Heart left ventricle (tissue), 16 donors: Measurements from ENCODE around the gene DPY30. TPM values are rescaled to one million over a fixed set of nuclear protein-coding genes. Genes with fewer than 3 reads are reported as not detected.

ENCODE experiments used
- ATAC-seq, 4 donors: fragments of 200-7000 bp; cut with Tn5 transposase; one replicate each; pipeline ENCODE4 v1.9.1; 2020 to 2022; ENCODE audit warnings: moderate library complexity in 4 of 4, mild to moderate bottlenecking in 3 of 4, moderate number of reproducible peaks in 1 of 4
- DNase-seq, 5 donors: peaks; one replicate each; pipeline ENCODE4 v3.0.0-alpha.2; 2020
- H3K27ac ChIP-seq, 12 donors: fragments of 200-600 bp; sonication (generic) in 4 of 12; one replicate each; pipeline versions ENCODE4 v1.5.0 to v1.8.0; 2016 to 2022; ENCODE audit warnings: mild to moderate bottlenecking in 2 of 12
- H3K27me3 ChIP-seq, 9 donors: fragments of 200-600 bp; sonication (generic) in 2 of 9; one replicate each; pipeline versions ENCODE4 v1.5.1 to v1.8.0; 2016 to 2022; ENCODE audit warnings: mild to moderate bottlenecking in 3 of 9
- H3K36me3 ChIP-seq, 9 donors: fragments of 200-600 bp; sonication (generic) in 2 of 9; one replicate each; pipeline versions ENCODE4 v1.5.0 to v1.8.0; 2018 to 2022; ENCODE audit warnings: mild to moderate bottlenecking in 2 of 9
- H3K4me1 ChIP-seq, 12 donors: fragments of 200-600 bp; sonication (generic) in 4 of 12; one replicate each; pipeline versions ENCODE4 v1.5.0 to v1.8.0; 2016 to 2022; ENCODE audit warnings: mild to moderate bottlenecking in 3 of 12
- H3K4me3 ChIP-seq, 12 donors: fragments of 200-600 bp; sonication (generic) in 4 of 12; one replicate each; pipeline versions ENCODE4 v1.5.0 to v1.8.0; 2017 to 2022; ENCODE audit warnings: mild to moderate bottlenecking in 9 of 12, moderate library complexity in 4 of 12
- H3K9me3 ChIP-seq, 12 donors: fragments of 200-600 bp; sonication (generic) in 4 of 12; one replicate each; pipeline versions ENCODE4 v1.5.0 to v1.8.0; 2016 to 2022; ENCODE audit warnings: mild to moderate bottlenecking in 1 of 12
- POLR2A ChIP-seq, 2 donors: fragments of 450-650 bp; IDR thresholded peaks; one replicate each; pipeline ENCODE4 v1.6.1; 2017; ENCODE audit warnings: antibody characterized with exemption in 2 of 2, mild to moderate bottlenecking in 2 of 2, moderate library complexity in 2 of 2
- WGBS, 4 donors: extraction: QIAGEN DNeasy Blood & Tissue Kit in 2 of 4; methylation state at CpG; one replicate each; pipeline versions ENCODE4 v1.1.5 to v1.1.7; 2013 to 2018; 5-methylcytosine and 5-hydroxymethylcytosine counted together
- intact Hi-C, 10 donors: fragments of 100-400 bp; cut with DNase I; formaldehyde crosslinking; loops; one replicate each; pipeline versions ENCODE4 v1.11.1 to v1.14.2; 2022
- polyA plus RNA-seq, 2 donors: library from polyadenylated mRNA; stranded (reverse); fragments of 200-250 nt; gene quantifications; one replicate each; pipeline ENCODE4 v1.2.3, GENCODE V29; 2013
- total RNA-seq, 9 donors: library from RNA; depleted of rRNA in 2 of 9; stranded (reverse); fragments of >200 nt in 2 of 9; fragmentation: NEBNext Ultra II Directional in 3 of 9; extraction: Animal tissue kit (Norgen Biotek cat#: 25700) in 3 of 9; gene quantifications; one replicate each; pipeline versions ENCODE4 v1.1.0 to v1.2.4, GENCODE V29; 2016 to 2023
- TF ChIP-seq, protein P1 (sequence below), 12 donors: fragments of 200-600 bp; sonication (generic) in 4 of 12; IDR thresholded peaks; one replicate each; pipeline versions ENCODE4 v1.5.0 to v1.8.0; 2018 to 2022; ENCODE audit warnings: antibody characterized with exemption in 12 of 12, mild to moderate bottlenecking in 5 of 12
- donor health status: ischemic (EF 13 %, LVEDD 7.1; RV severe dilation, severe dysfunction).
- donor health status: healthy with polysubstance abuse.
- donor health status: DM: no; HTN: yes; CAD: no.
- donor health status: DM: no; HTN: no; CAD: no.
- donor health status: ischemic (EF 25% LVEDD 6.9; RV normal size, moderate dysfunction).
- donor health status: ischemic (EF 25% LVEDD 5.7; RV mildly dilated, moderate dysfunction).
- donor health status: healthy.
- donor health status: DM: yes; HTN: yes; CAD: no.
- donor health status: ischemic (EF 35%, LVEDD 5.7; RV mildly dilated, moderate dysfunction).
- donor health status: nonischemic (EF 11% LVEDD 7.7; RV severe dilation, severe dysfunction).
- donor health status: DM: yes; HTN: yes; CAD: no.
- donor health status: PGD.
- donor health status: ischemic (EF 29% LVEDD 5.4; RV normal size, mild dysfunction).
- donor health status: nonischemic (EF 23%, LVEDD 6.1; RV moderate dilation, normal function).

Gene DPY30
- total and polyA plus RNA-seq, 11 donors: 36.8 to 86.5 (median 42.9) TPM

DNA sequence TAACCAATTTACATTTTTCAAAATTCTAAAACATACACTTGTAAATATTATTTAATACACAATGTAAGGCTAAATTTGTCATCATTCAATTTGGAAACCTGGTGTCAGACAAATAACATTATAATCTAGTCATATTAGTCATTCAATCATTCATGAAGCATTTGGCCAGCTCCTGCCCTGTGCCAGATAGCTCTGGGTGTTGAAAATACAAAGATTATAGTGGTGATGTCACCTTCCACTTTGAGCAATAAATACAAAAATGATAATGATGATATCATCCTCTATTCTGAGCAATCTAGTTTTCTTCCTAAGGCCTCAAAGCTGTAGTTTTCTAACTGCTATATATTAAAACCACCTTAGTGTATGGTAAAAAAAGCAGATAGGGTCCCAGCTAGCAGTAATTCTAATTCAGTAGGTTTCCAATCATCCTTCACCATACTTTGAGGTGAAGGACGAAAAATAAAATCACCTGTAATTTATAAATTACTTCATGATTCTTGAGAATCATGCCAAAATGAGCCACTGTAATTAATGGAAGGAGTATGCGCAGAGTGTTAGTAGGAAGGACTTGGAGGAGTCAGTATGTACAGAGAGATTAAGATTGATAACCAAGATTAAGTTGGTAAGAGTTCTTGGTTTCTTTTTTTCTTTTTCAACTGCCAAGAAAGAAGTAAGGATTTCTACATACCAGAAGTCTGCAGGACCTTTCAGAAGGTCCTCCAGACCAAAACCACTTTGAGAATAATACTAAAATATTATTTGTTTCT is 52.0 kb downstream of the DPY30 start:
- H3K27me3 ChIP-seq: no peaks in the 10 kb centered on the region
- peaks cover 0 to 23% (median 10%) of the 10 kb centered on the region in 12 donors for H3K4me1 ChIP-seq
- H3K9me3 ChIP-seq: peaks cover 0 to 7% (median 0%) of the 10 kb centered on the region in 12 donors
- peak; percentile 47 to 88 (median 83) for ATAC-seq
- intact Hi-C loops: no loop called here
- DNase-seq: peak in 2 of 5 donors; percentile 31 to 57
- no peaks in the 10 kb centered on the region for H3K36me3 ChIP-seq
- H3K4me3 ChIP-seq: no peak overlapping the region
- H3K27ac ChIP-seq: peak overlapping the region in 8 of 12 donors; percentile 27 to 78 (median 48)
- 84 to 95% (median 89%) methylated on average over 2 of the region's 2 CpGs for WGBS, 4 donors
- TF ChIP-seq POLR2A (IDR thresholded peaks at IDR 0.05): no peak
- TF ChIP-seq, protein P1, sequence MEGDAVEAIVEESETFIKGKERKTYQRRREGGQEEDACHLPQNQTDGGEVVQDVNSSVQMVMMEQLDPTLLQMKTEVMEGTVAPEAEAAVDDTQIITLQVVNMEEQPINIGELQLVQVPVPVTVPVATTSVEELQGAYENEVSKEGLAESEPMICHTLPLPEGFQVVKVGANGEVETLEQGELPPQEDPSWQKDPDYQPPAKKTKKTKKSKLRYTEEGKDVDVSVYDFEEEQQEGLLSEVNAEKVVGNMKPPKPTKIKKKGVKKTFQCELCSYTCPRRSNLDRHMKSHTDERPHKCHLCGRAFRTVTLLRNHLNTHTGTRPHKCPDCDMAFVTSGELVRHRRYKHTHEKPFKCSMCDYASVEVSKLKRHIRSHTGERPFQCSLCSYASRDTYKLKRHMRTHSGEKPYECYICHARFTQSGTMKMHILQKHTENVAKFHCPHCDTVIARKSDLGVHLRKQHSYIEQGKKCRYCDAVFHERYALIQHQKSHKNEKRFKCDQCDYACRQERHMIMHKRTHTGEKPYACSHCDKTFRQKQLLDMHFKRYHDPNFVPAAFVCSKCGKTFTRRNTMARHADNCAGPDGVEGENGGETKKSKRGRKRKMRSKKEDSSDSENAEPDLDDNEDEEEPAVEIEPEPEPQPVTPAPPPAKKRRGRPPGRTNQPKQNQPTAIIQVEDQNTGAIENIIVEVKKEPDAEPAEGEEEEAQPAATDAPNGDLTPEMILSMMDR (IDR thresholded peaks at IDR 0.05): no peak

DNA sequence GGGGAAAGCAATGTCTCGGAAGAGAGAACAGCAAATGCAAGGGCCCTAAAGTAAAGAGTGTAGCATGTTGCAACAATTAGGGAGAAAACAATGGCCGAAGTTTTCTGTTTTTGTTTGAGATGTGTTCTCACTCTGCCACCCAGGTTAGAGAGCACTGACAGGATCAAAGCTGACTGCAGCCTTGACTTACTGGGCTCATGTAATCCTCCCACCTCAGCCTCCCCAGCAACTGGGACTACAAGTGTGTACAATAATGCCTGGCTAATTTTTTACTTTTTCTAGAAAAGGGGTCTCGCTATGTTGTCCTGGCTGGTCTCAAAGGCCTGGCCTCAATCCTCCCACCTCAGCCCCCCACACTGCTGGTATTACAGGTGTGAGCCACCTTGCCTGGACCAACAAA is 52.7 kb downstream of the DPY30 start:
- WGBS, 4 donors: 88 to 89% (median 88%) methylated on average over 3 of the region's 3 CpGs
- DNase-seq (no peak), ATAC-seq (peak in 2 of 4 donors; percentile 23 to 24)
- H3K36me3 ChIP-seq: no peaks in the 10 kb centered on the region
- peak overlapping the region in 6 of 12 donors; percentile 34 to 78 (median 51) for H3K27ac ChIP-seq
- intact Hi-C loops: no loop called here
- H3K4me1 ChIP-seq: peaks cover 0 to 21% (median 10%) of the 10 kb centered on the region in 12 donors
- H3K27me3 ChIP-seq: no peaks in the 10 kb centered on the region
- TF ChIP-seq POLR2A (IDR thresholded peaks at IDR 0.05): no peak
- TF ChIP-seq, protein P1 (IDR thresholded peaks at IDR 0.05): no peak
- H3K4me3 ChIP-seq: no peak overlapping the region
- peaks cover 0 to 7% (median 0%) of the 10 kb centered on the region in 12 donors for H3K9me3 ChIP-seq

DNA sequence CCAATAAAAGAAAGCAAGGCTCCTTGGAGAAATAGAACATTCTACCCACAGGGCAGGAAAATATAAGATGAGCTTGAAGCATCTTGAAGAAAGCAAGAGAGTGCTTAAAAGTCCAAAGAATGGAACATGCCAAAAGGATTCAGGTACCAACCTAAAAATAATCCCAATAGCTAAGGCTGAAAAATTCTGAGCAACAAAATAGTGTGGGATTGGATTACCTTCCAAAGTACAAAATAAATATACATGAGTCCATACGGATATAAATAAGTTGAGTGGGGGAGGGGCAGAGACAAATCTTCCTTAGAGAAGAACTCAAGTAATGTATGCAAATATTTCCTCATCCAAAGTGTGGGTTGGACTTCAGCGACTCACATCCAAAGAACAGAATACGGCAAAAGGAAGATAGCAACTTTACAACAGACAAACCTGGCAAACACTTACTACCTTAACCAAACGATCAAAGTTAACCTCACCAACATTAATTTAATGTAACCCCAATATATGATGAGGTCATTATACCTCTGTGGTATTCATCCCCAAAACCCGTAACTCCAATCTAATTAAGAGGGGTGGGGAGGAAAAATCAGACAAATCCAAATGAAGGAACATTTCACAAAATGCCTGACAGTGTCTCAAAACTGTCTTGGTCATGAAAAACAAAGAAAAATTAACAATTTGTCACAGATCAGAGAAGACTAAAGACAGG is 55.7 kb downstream of the DPY30 start:
- H3K9me3 ChIP-seq: peaks cover 0 to 7% (median 0%) of the 10 kb centered on the region in 12 donors
- no peak overlapping the region for H3K27ac ChIP-seq
- H3K4me3 ChIP-seq: no peak overlapping the region
- intact Hi-C loops: no loop called here
- H3K36me3 ChIP-seq: no peaks in the 10 kb centered on the region
- peaks cover 0 to 39% (median 19%) of the 10 kb centered on the region in 12 donors for H3K4me1 ChIP-seq
- TF ChIP-seq, protein P1 (IDR thresholded peaks at IDR 0.05): no peak
- TF ChIP-seq POLR2A (IDR thresholded peaks at IDR 0.05): no peak
- DNase-seq (no peak), ATAC-seq (no peak)
- WGBS, 4 donors: 86 to 93% (median 91%) methylated on average over 5 of the region's 5 CpGs
- no peaks in the 10 kb centered on the region for H3K27me3 ChIP-seq
